Mesenchymal stem cell (in vitro differentiated cells and primary cell): ENCODE results near the gene CENPC.

Experiments used
- DNase-seq: peaks from one replicate; pipeline ENCODE4 v3.0.0-alpha.2; 2013
- H2AFZ ChIP-seq: one replicate; pipeline ENCODE4 v1.6.1; 2013; ENCODE audit warnings: low read depth, mild to moderate bottlenecking, control low read depth, inconsistent platforms, low read length, moderate library complexity
- H2AK5ac ChIP-seq: 2 replicates; pipeline ENCODE4 v1.6.1; 2013; ENCODE audit warnings: low read length, moderate library complexity, mild to moderate bottlenecking, inconsistent platforms; ENCODE audit not compliant: severe bottlenecking
- H2BK120ac ChIP-seq: one replicate; pipeline ENCODE4 v1.6.1; 2013; ENCODE audit warnings: low read depth, mild to moderate bottlenecking, inconsistent platforms, low read length, moderate library complexity
- H2BK12ac ChIP-seq, 2 experiments: one replicate each; pipeline ENCODE4 v1.6.1; 2013; ENCODE audit warnings: inconsistent platforms in 2 of 2, low read length in 2 of 2, mild to moderate bottlenecking in 2 of 2, moderate library complexity in 2 of 2, control low read depth in 1 of 2
- H2BK15ac ChIP-seq: one replicate; pipeline ENCODE4 v1.6.1; 2013; ENCODE audit warnings: mild to moderate bottlenecking, low read depth, inconsistent platforms; ENCODE audit not compliant: poor library complexity, severe bottlenecking
- H2BK5ac ChIP-seq: 2 replicates; pipeline ENCODE4 v1.6.1; 2013; ENCODE audit warnings: low read depth, mild to moderate bottlenecking, low read length, control low read depth, inconsistent platforms; ENCODE audit not compliant: poor library complexity, severe bottlenecking
- H3K14ac ChIP-seq, 2 experiments: one replicate each; pipeline ENCODE4 v1.6.1; 2013; ENCODE audit warnings: inconsistent platforms in 2 of 2, low read length in 2 of 2, control low read depth in 1 of 2, mild to moderate bottlenecking in 1 of 2, moderate library complexity in 1 of 2
- H3K18ac ChIP-seq, 2 experiments: one replicate each; pipeline ENCODE4 v1.6.1; 2013; ENCODE audit warnings: inconsistent platforms in 2 of 2, low read length in 2 of 2, control low read depth in 1 of 2, low read depth in 1 of 2, mild to moderate bottlenecking in 1 of 2
- H3K23ac ChIP-seq, 2 experiments: one replicate each; pipeline ENCODE4 v1.6.1; 2013; ENCODE audit warnings: inconsistent platforms in 2 of 2, low read length in 2 of 2, mild to moderate bottlenecking in 2 of 2, moderate library complexity in 2 of 2, control low read depth in 1 of 2
- H3K27ac ChIP-seq: 2 replicates; pipeline ENCODE4 v1.5.1; 2013; ENCODE audit warnings: mild to moderate bottlenecking, moderate library complexity, low read length, control low read depth, inconsistent platforms; ENCODE audit not compliant: poor library complexity, severe bottlenecking
- H3K27me3 ChIP-seq, 2 experiments: 2 replicates each; pipeline versions ENCODE4 v1.6.1 to v1.7.0; 2013; ENCODE audit warnings: low read length in 2 of 2, mild to moderate bottlenecking in 2 of 2, moderate library complexity in 2 of 2, control low read depth in 1 of 2, inconsistent platforms in 1 of 2; ENCODE audit not compliant: control insufficient read depth in 1 of 2, insufficient read depth in 1 of 2
- H3K36me3 ChIP-seq, 2 experiments: 2 replicates each; pipeline versions ENCODE4 v1.6.1 to v1.7.0; 2013; ENCODE audit warnings: low read length in 2 of 2, control low read depth in 1 of 2, inconsistent platforms in 1 of 2, low read depth in 1 of 2, mild to moderate bottlenecking in 1 of 2; ENCODE audit not compliant: insufficient read depth in 2 of 2, control insufficient read depth in 1 of 2
- H3K4ac ChIP-seq, 2 experiments: one replicate each; pipeline ENCODE4 v1.6.1; 2013; ENCODE audit warnings: inconsistent platforms in 2 of 2, low read length in 2 of 2, mild to moderate bottlenecking in 2 of 2, moderate library complexity in 2 of 2, control low read depth in 1 of 2, low read depth in 1 of 2
- H3K4me1 ChIP-seq: 2 replicates; pipeline ENCODE4 v1.6.1; 2013; ENCODE audit warnings: low read depth, low read length, control low read depth; ENCODE audit not compliant: control insufficient read depth, insufficient read depth
- H3K4me2 ChIP-seq: 2 replicates; pipeline ENCODE4 v1.6.1; 2013; ENCODE audit warnings: low read length, mild to moderate bottlenecking, inconsistent platforms; ENCODE audit not compliant: poor library complexity, severe bottlenecking
- H3K4me3 ChIP-seq, 2 experiments: 2 replicates each; pipeline versions ENCODE4 v1.5.1 to v1.7.0; 2013; ENCODE audit warnings: low read length in 2 of 2, mild to moderate bottlenecking in 2 of 2, control low read depth in 1 of 2, low read depth in 1 of 2; ENCODE audit not compliant: insufficient read depth in 1 of 2
- H3K79me1 ChIP-seq: replicated peaks from 2 replicates; pipeline ENCODE4 v1.6.1; 2013; ENCODE audit warnings: mild to moderate bottlenecking, control low read depth, low read length, inconsistent platforms; ENCODE audit not compliant: poor library complexity, severe bottlenecking
- H3K9ac ChIP-seq: 2 replicates; pipeline ENCODE4 v1.7.0; 2013; ENCODE audit warnings: mild to moderate bottlenecking, low read length, moderate library complexity
- H3K9me3 ChIP-seq: 2 replicates; pipeline ENCODE4 v1.7.0; 2013; ENCODE audit warnings: mild to moderate bottlenecking, low read length; ENCODE audit not compliant: control insufficient read depth
- H4K8ac ChIP-seq: one replicate; pipeline ENCODE4 v1.6.1; 2013; ENCODE audit warnings: inconsistent platforms, mild to moderate bottlenecking, low read length, moderate library complexity
- H4K91ac ChIP-seq: one replicate; pipeline ENCODE4 v1.6.1; 2013; ENCODE audit warnings: mild to moderate bottlenecking, low read length, inconsistent platforms
- WGBS: methylation state at CpG from one replicate; pipeline ENCODE4 v1.1.7; 2013; ENCODE audit warnings: mixed read lengths; 5-methylcytosine and 5-hydroxymethylcytosine counted together

Gene CENPC

DNA sequence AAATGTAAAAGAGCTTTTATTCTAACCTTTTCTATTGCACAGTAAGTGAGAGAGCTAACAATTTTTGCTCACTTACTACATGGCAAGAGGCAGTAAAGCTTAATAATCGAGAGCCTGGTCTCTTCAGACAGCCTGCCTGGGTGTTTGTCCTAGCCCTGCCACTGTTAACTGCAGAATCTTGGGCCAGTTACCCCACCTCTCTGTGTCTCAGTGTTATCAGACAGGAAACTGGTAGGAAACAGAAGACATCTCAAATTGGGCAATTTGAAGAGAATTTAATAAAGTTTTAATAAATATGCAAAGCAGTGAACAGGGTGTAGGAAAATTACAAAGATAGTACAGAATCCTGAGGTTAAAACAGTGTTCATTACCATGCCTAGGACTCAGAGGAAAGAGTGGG lies 26.7 kb upstream of the CENPC start:
- no peak overlapping the region for H3K9ac ChIP-seq
- no peaks in the 10 kb centered on the region for H3K4me1 ChIP-seq
- H2AFZ ChIP-seq, result no peak overlapping the region
- no peak overlapping the region for H4K91ac ChIP-seq
- no peaks in the 10 kb centered on the region for H3K27me3 ChIP-seq
- no peak for DNase-seq
- H2BK120ac ChIP-seq, result no peak overlapping the region
- no peak overlapping the region for H3K23ac ChIP-seq
- H2BK12ac ChIP-seq, result no peak overlapping the region
- H2BK15ac ChIP-seq, result no peak overlapping the region
- H4K8ac ChIP-seq, result no peak overlapping the region
- H3K18ac ChIP-seq, result no peak overlapping the region
- WGBS, result 52% methylated on average over 1 of the region's 1 CpG
- H3K36me3 ChIP-seq, result no peaks in the 10 kb centered on the region
- no peak overlapping the region for H2AK5ac ChIP-seq
- H3K4ac ChIP-seq, result no peak overlapping the region
- no peaks in the 10 kb centered on the region for H3K79me1 ChIP-seq
- no peaks in the 10 kb centered on the region for H3K9me3 ChIP-seq
- H2BK5ac ChIP-seq, result no peak overlapping the region
- H3K14ac ChIP-seq, result no peak overlapping the region
- no peak overlapping the region for H3K4me2 ChIP-seq
- H3K4me3 ChIP-seq, result no peak overlapping the region
- H3K27ac ChIP-seq, result no peak overlapping the region

DNA sequence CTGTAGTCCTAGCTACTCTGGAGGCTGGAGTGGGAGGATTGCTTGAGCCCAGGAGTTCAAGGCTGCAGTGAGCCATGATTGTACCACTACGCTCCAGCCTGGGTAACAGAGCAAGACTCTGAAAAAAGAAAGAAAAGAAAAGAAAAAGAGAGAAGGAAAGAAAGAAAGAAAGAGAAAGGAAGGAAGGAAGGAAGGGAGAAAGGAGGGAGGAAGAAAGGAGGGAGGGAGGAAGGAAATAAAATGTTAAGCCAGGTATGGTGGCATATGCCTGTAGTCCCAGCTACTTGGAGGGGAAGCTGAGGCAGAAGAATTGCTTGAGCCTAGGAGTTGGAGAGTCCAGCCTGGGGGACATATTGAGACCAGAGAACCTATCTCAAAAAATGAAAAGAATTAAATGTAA lies 25.2 kb upstream of the CENPC start:
- Histone ChIP-seq H3K9me3 (no peaks in the 10 kb centered on the region), H2BK5ac (no peak overlapping the region), H3K14ac (no peak overlapping the region), H3K79me1 (no peaks in the 10 kb centered on the region), H2AFZ (no peak overlapping the region), H3K36me3 (no peaks in the 10 kb centered on the region), H2BK12ac (no peak overlapping the region), H4K91ac (no peak overlapping the region), H3K4me2 (no peak overlapping the region), H3K27me3 (no peaks in the 10 kb centered on the region), H3K18ac (no peak overlapping the region), H3K27ac (no peak overlapping the region), H3K23ac (no peak overlapping the region), H2AK5ac (no peak overlapping the region), H4K8ac (no peak overlapping the region), H3K9ac (no peak overlapping the region), H3K4ac (no peak overlapping the region), H2BK15ac (no peak overlapping the region), H3K4me3 (no peak overlapping the region), H2BK120ac (no peak overlapping the region), H3K4me1 (no peaks in the 10 kb centered on the region)
- WGBS, result 97% methylated on average over 1 of the region's 1 CpG
- DNase-seq, result no peak

DNA sequence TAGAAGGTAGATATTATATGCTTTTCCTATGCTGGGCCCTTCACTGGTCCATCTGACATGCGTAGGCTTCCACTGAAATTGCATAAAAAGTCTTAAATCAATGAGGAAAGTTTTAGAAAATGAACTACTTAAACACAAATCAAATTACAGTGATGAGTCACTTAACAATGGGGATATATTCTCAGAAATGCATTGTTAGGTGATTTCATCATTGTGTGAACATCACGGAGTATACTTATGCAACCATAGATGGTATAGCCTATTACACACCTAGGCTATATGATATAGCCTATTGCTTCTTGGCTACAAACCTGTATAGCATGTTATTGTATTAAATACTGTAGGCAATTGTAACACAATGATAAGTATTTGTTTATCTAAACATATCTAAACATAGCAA lies 23.5 kb upstream of the CENPC start:
- Histone ChIP-seq H3K27ac (no peak overlapping the region), H2BK15ac (no peak overlapping the region), H3K4me1 (no peaks in the 10 kb centered on the region), H2BK12ac (no peak overlapping the region), H4K91ac (no peak overlapping the region), H3K9me3 (no peaks in the 10 kb centered on the region), H2BK120ac (no peak overlapping the region), H3K79me1 (no peaks in the 10 kb centered on the region), H2BK5ac (no peak overlapping the region), H3K14ac (no peak overlapping the region), H3K4me2 (no peak overlapping the region), H3K23ac (no peak overlapping the region), H3K4ac (no peak overlapping the region), H2AFZ (no peak overlapping the region), H3K9ac (no peak overlapping the region), H3K18ac (no peak overlapping the region), H4K8ac (no peak overlapping the region), H2AK5ac (no peak overlapping the region), H3K4me3 (no peak overlapping the region), H3K36me3 (no peaks in the 10 kb centered on the region), H3K27me3 (no peaks in the 10 kb centered on the region)
- DNase-seq, result no peak
- 60% methylated on average over 1 of the region's 2 CpGs for WGBS

DNA sequence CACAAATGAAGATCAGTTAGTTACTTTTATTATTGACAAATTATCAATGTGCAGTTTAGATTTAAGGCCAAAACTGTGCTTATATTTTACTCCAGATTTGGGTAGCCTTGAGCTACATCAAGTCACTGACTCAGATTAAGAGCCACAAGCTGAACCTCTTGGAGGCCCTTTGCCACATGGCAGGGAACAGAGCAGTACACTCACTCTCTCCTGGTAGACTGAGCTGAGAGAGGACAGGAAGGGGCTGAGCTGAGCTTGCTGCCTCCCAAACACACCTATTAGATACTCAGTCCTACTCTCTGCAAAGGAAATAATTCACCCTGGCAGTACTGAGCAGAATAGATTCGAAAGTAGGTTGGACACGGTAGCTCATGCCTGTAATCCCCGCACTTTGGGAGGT lies 21.0 kb upstream of the CENPC start:
- DNase-seq, result no peak
- H4K91ac ChIP-seq, result no peak overlapping the region
- WGBS, result 92% methylated on average over 3 of the region's 3 CpGs

More for the DNA sequence above, 21.0 kb upstream of the CENPC start:
- Histone ChIP-seq H3K4ac (no peak overlapping the region), H3K23ac (no peak overlapping the region), H3K9ac (no peak overlapping the region), H3K4me3 (no peak overlapping the region), H3K4me2 (no peak overlapping the region), H3K4me1 (no peaks in the 10 kb centered on the region), H3K79me1 (no peaks in the 10 kb centered on the region), H2BK5ac (no peak overlapping the region), H3K18ac (no peak overlapping the region), H3K14ac (no peak overlapping the region), H3K36me3 (no peaks in the 10 kb centered on the region), H3K27ac (no peak overlapping the region), H2AK5ac (no peak overlapping the region), H4K8ac (no peak overlapping the region), H2BK120ac (no peak overlapping the region), H3K9me3 (no peaks in the 10 kb centered on the region), H3K27me3 (no peaks in the 10 kb centered on the region), H2AFZ (no peak overlapping the region), H2BK15ac (no peak overlapping the region), H2BK12ac (no peak overlapping the region)
